IMR-90 (cell line): ENCODE measurements around the gene RGR.

Experiments used
- CEBPB ChIP-seq: IDR thresholded peaks from 2 replicates; pipeline ENCODE4 v1.6.1; 2012; ENCODE audit warnings: low read depth, low read length, improper control_type of control experiment
- CTCF ChIP-seq: conservative IDR thresholded peaks from 2 replicates; pipeline ENCODE4 v1.5.1; 2012; ENCODE audit warnings: mild to moderate bottlenecking, low read depth, low read length, improper control_type of control experiment
- NFE2L2 ChIP-seq: fragments of 150-350 bp; IDR thresholded peaks from 2 replicates; pipeline ENCODE4 v1.6.1; 2016; ENCODE audit warnings: low read depth, mild to moderate bottlenecking, low read length
- POLR2A ChIP-seq: IDR thresholded peaks from 2 replicates; pipeline ENCODE4 v1.6.1; 2012; ENCODE audit warnings: mild to moderate bottlenecking, low read depth, low read length
- RAD21 ChIP-seq: IDR thresholded peaks from 2 replicates; pipeline ENCODE4 v1.6.1; 2012; ENCODE audit warnings: low read length, improper control_type of control experiment
- SMC3 ChIP-seq: fragments of 150-350 bp; IDR thresholded peaks from 2 replicates; pipeline ENCODE4 v1.6.1; 2016; ENCODE audit warnings: low read depth, mild to moderate bottlenecking, antibody characterized with exemption, low read length, moderate library complexity
- USF2 ChIP-seq: fragments of 150-350 bp; IDR thresholded peaks from 2 replicates; pipeline ENCODE4 v1.6.1; 2017; ENCODE audit warnings: mild to moderate bottlenecking, antibody characterized with exemption, low read length, low read depth

GRCh38 chr10:84238909-84239308 lies 5.9 kb upstream of the RGR start:
- TF ChIP-seq CTCF = no peak
- no peak for TF ChIP-seq POLR2A
- TF ChIP-seq USF2 = no peak
- TF ChIP-seq CEBPB = no peak
- TF ChIP-seq RAD21 = no peak
- TF ChIP-seq NFE2L2 = no peak
- TF ChIP-seq SMC3 = no peak
